Natural killer cell (primary cell): ENCODE results near the gene MAST3. TPM values are rescaled to one million over a fixed set of nuclear protein-coding genes. Genes with fewer than 3 reads are reported as not detected.

Experiments
- ATAC-seq, 3 donors: fragments of 150-1000 bp in 2 of 3; fragments of 200-7000 bp in 1 of 3; cut with Tn5 transposase; 1 replicate in 1 of 3; 2 replicates in 2 of 3; pipeline ENCODE4 v1.10.0; 2021; ENCODE audit warnings: mild to moderate bottlenecking in 2 of 3, moderate library complexity in 2 of 3
- DNase-seq, 2 donors: peaks; one replicate each; pipeline versions ENCODE4 v3.0.0 to v3.0.0-alpha.2; 2013 to 2021; ENCODE audit warnings: mixed read lengths in 1 of 2
- H3K27ac ChIP-seq: one replicate; pipeline ENCODE4 v1.5.1; 2013; ENCODE audit warnings: mild to moderate bottlenecking, low read length
- H3K27me3 ChIP-seq: one replicate; pipeline ENCODE4 v1.6.1; 2013; ENCODE audit warnings: low read length; ENCODE audit not compliant: control insufficient read depth, insufficient read depth
- H3K36me3 ChIP-seq: one replicate; pipeline ENCODE4 v1.6.1; 2013; ENCODE audit warnings: low read length; ENCODE audit not compliant: control insufficient read depth, insufficient read depth
- H3K4me1 ChIP-seq: one replicate; pipeline ENCODE4 v1.6.1; 2013; ENCODE audit warnings: low read length; ENCODE audit not compliant: control insufficient read depth, insufficient read depth
- H3K4me3 ChIP-seq: one replicate; pipeline ENCODE4 v1.5.1; 2013; ENCODE audit warnings: low read length
- H3K9me3 ChIP-seq: one replicate; pipeline ENCODE4 v1.6.1; 2013; ENCODE audit warnings: low read length; ENCODE audit not compliant: control insufficient read depth, insufficient read depth
- H3K27ac Mint-ChIP-seq, 2 donors: one replicate each; pipeline ENCODE4 v1.8.0; 2022; ENCODE audit warnings: mild to moderate bottlenecking in 2 of 2, mixed read lengths in 2 of 2, moderate library complexity in 1 of 2
- H3K27me3 Mint-ChIP-seq, 2 donors: one replicate each; pipeline ENCODE4 v1.8.0; 2022; ENCODE audit warnings: low read depth in 2 of 2, mixed read lengths in 2 of 2
- H3K36me3 Mint-ChIP-seq: one replicate; pipeline ENCODE4 v1.8.0; 2022; ENCODE audit warnings: mixed read lengths
- H3K4me1 Mint-ChIP-seq, 2 donors: one replicate each; pipeline ENCODE4 v1.8.0; 2022; ENCODE audit warnings: mixed read lengths in 2 of 2
- H3K4me3 Mint-ChIP-seq: one replicate; pipeline ENCODE4 v1.8.0; 2022; ENCODE audit warnings: mild to moderate bottlenecking, moderate library complexity, mixed read lengths
- H3K9me3 Mint-ChIP-seq, 2 donors: one replicate each; pipeline ENCODE4 v1.8.0; 2022; ENCODE audit warnings: mixed read lengths in 2 of 2
- CTCF ChIP-seq: fragments of 200-600 bp; IDR thresholded peaks from one replicate; pipeline ENCODE4 v1.8.0; 2022; ENCODE audit warnings: antibody characterized with exemption
- WGBS: methylation state at CpG from one replicate; pipeline ENCODE4 v1.1.7; 2013; ENCODE audit warnings: missing lambda C conversion rate; ENCODE audit not compliant: insufficient coverage; 5-methylcytosine and 5-hydroxymethylcytosine counted together
- intact Hi-C: fragments of 100-400 bp; cut with micrococcal nuclease; formaldehyde crosslinking; loops from one replicate; pipeline ENCODE4 v1.14.2; 2022
- total RNA-seq, 4 donors: library from RNA; stranded (reverse); fragments of 120-200 nt in 1 of 4; gene quantifications; one replicate each; pipeline versions ENCODE4 v1.2.3 to v1.2.4, GENCODE V29; 2013 to 2022

Gene MAST3
- total RNA-seq, 3 donors from 2014 or later (not counting 1 experiment from before 2014, with no cell fraction given), result 84.5 to 101 (median 101) TPM

- no peaks in the 10 kb centered on the region for H3K27me3 Mint-ChIP-seq
- 79% methylated on average over 5 of the region's 5 CpGs for WGBS
- no peaks in the 10 kb centered on the region for H3K27me3 ChIP-seq
- no peaks in the 10 kb centered on the region for H3K9me3 Mint-ChIP-seq
- intact Hi-C loops, result loop anchor here (1.0 to 5.0 kb wide), 5 partner anchors 13 to 226 kb away; partner anchors contain the start of genes RAB3A and SSBP4
- ATAC-seq (no peak), DNase-seq (no peak)
- H3K36me3 ChIP-seq, result peaks cover 3% of the 10 kb centered on the region
- no peak for TF ChIP-seq CTCF
- H3K27ac ChIP-seq, result peak overlapping the region; percentile 83
- H3K27ac Mint-ChIP-seq, result peak overlapping the region; percentile 94 to 96
- H3K36me3 Mint-ChIP-seq, result no peaks in the 10 kb centered on the region
- peaks cover 26 to 29% of the 10 kb centered on the region in 2 donors for H3K4me1 Mint-ChIP-seq
- H3K4me1 ChIP-seq, result peaks cover 27% of the 10 kb centered on the region
- peak overlapping the region; percentile 86 for H3K4me3 Mint-ChIP-seq
- no peaks in the 10 kb centered on the region for H3K9me3 ChIP-seq
- H3K4me3 ChIP-seq, result peak overlapping the region; percentile 59
Measured at GRCh38 chr19:18191640-18192062, 94.1 kb downstream of the MAST3 start.

DNA sequence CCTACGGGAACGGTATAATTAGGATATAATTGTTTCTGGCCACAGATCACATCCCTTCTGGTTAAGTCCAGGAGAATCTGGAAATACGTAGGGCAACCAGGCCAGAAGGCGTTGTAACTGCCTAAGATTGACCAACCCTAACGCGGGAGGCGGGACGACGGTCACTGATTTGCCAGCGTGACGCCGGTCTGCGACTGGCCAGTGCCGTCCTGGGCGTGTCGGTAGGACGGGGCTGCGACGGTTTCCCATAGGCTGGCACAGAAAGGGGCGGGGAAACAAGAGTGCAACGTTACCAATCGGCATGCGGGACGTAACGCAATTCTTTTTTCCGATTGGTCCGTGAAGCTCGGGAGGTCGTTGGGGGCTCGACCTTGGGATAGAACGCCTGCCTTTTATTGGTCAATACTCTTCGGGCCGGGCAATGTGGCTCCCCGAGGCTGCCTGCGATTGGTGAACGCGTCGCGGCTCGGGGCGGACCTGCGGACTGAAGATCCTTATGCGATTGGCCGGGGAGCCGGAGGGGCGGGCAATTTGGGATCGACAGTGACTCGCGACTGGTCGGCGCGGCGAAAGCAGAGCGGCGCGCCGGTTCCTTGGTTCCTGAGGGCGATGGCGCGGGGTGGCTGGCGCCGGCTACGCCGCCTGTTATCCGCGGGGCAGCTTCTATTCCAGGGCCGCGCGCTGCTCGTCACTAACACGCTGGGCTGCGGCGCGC, 95.3 kb downstream of the MAST3 start, which contains the start of gene MPV17L2:
Gene MPV17L2 (plus strand): TSS at position 546 of the 715 bp plus-strand sequence. CDS start 64 bp downstream, at position 610.
- Mint-ChIP-seq H3K9me3 (no peaks in the 10 kb centered on the region), H3K36me3 (no peaks in the 10 kb centered on the region), H3K27me3 (no peaks in the 10 kb centered on the region), H3K4me1 (peaks cover 26 to 29% of the 10 kb centered on the region in 2 donors), H3K27ac (peak within 1 kb of the TSS; percentile 94 to 96), H3K4me3 (peak within 1 kb of the TSS; percentile 86)
- WGBS, result 0% methylated on average over 74 of the region's 74 CpGs
- H3K36me3 ChIP-seq, result peaks cover 3% of the 10 kb centered on the region
- H3K9me3 ChIP-seq, result no peaks in the 10 kb centered on the region
- DNase-seq (peak; percentile 97 to 100), ATAC-seq (peak; percentile 85 to 95 (median 86))
- peaks cover 27% of the 10 kb centered on the region for H3K4me1 ChIP-seq
- H3K27ac ChIP-seq, result peak within 1 kb of the TSS; percentile 83
- TF ChIP-seq CTCF, result no peak
- peak within 1 kb of the TSS; percentile 73 for H3K4me3 ChIP-seq
- intact Hi-C loops, result loop anchor here (1.0 to 5.0 kb wide), 6 partner anchors 11 to 224 kb away; partner anchors contain the start of genes PIK3R2, RAB3A and SSBP4
- H3K27me3 ChIP-seq, result no peaks in the 10 kb centered on the region

- ATAC-seq (no peak), DNase-seq (no peak)
- 5% methylated on average over 45 of the region's 46 CpGs for WGBS
- H3K9me3 Mint-ChIP-seq, result no peaks in the 10 kb centered on the region
- Histone ChIP-seq H3K4me3 (peak overlapping the region; percentile 73), H3K36me3 (peaks cover 3% of the 10 kb centered on the region), H3K27ac (peak overlapping the region; percentile 65), H3K27me3 (no peaks in the 10 kb centered on the region), H3K4me1 (peaks cover 27% of the 10 kb centered on the region), H3K9me3 (no peaks in the 10 kb centered on the region)
- H3K4me1 Mint-ChIP-seq, result peaks cover 26 to 29% of the 10 kb centered on the region in 2 donors
- no peak for TF ChIP-seq CTCF
- no peaks in the 10 kb centered on the region for H3K27me3 Mint-ChIP-seq
- intact Hi-C loops, result loop anchor here (1.0 to 5.0 kb wide), 3 partner anchors 40 to 224 kb away; partner anchors contain the start of genes PIK3R2 and SSBP4
- H3K4me3 Mint-ChIP-seq, result peak overlapping the region; percentile 86
- no peaks in the 10 kb centered on the region for H3K36me3 Mint-ChIP-seq
- peak overlapping the region; percentile 94 to 96 for H3K27ac Mint-ChIP-seq
Measured at GRCh38 chr19:18193388-18194180, 96.0 kb downstream of the MAST3 start.
